Measurements from ENCODE around the gene CST5. TPM values are rescaled to one million over a fixed set of nuclear protein-coding genes. Genes with fewer than 3 reads are reported as not detected.

CST5 gene
- total and polyA plus RNA-seq, 2 donors (not counting 3 experiments of a cell fraction or from before 2014, with no cell fraction given): not detected

GRCh38 chr20:23923891-23924435 lies 44.4 kb upstream of the CST5 start:
- Histone ChIP-seq H3K4me3 (replicated peaks in 1 of 3; ENCODE audit: insufficient read depth in 1 of 3, low read depth in 1 of 3, low read length in 3 of 3) (no peak overlapping the region), H2AFZ (ENCODE audit: low read depth, low read length) (no peak overlapping the region), H3K36me3 (ENCODE audit: control insufficient read depth in 2 of 2, extremely low read depth in 1 of 2, insufficient read depth in 2 of 2, low read length in 2 of 2) (no peaks in the 10 kb centered on the region), H3K4me1 (ENCODE audit: control insufficient read depth, extremely low read depth, insufficient read depth, low read length) (no peaks in the 10 kb centered on the region), H3K27me3 (ENCODE audit: control insufficient read depth in 2 of 2, insufficient read depth in 2 of 2, low read length in 2 of 2) (no peaks in the 10 kb centered on the region), H3K9me3 (replicated peaks; ENCODE audit: control insufficient read depth, insufficient read depth, low read length) (no peaks in the 10 kb centered on the region), H3K79me2 (ENCODE audit: control insufficient read depth, insufficient read depth, low read length) (no peaks in the 10 kb centered on the region), H3K27ac (ENCODE audit: insufficient read depth, low read depth, low read length) (no peak overlapping the region), H3K9me1 (replicated peaks; ENCODE audit: control insufficient read depth, extremely low read depth, insufficient read depth, low read length) (no peaks in the 10 kb centered on the region), H4K20me1 (replicated peaks; ENCODE audit: control insufficient read depth, extremely low read depth, insufficient read depth, low read length) (no peaks in the 10 kb centered on the region), H3K9ac (replicated peaks; ENCODE audit: extremely low read depth, insufficient read depth, low read length) (no peak overlapping the region), H3K4me2 (ENCODE audit: insufficient read depth, low read length) (no peak overlapping the region)
- CTCF ChIA-PET: no interaction called here
- intact Hi-C loops (cut with micrococcal nuclease) (no loop called here), dilution Hi-C loops (cut with MboI; ENCODE audit: extremely low pct_ligation_motif_present, low sequenced_read_pairs) (no loop called here)
- no peak for DNase-seq (ENCODE audit: low read depth, low spot score)
- POLR2A ChIA-PET: no interaction called here
- TF ChIP-seq JUN (IDR thresholded peaks at IDR 0.05; ENCODE audit: borderline replicate concordance, insufficient read depth, insufficient read length, low read depth) (no peak), CTCF (IDR thresholded peaks at IDR 0.05; ENCODE audit: extremely low read depth in 1 of 2, insufficient read depth in 1 of 2, low read depth in 1 of 2, low read length in 2 of 2) (no peak), MAX (IDR thresholded peaks at IDR 0.05; ENCODE audit: insufficient read depth, insufficient read length) (no peak), MYC (IDR thresholded peaks at IDR 0.05; ENCODE audit: low read depth, low read length) (no peak), POLR2A (IDR thresholded peaks at IDR 0.05; ENCODE audit: low read depth, low read length) (no peak), FOS (IDR thresholded peaks at IDR 0.05; ENCODE audit: borderline replicate concordance, insufficient read depth, low read length) (no peak), POLR2AphosphoS5 (IDR thresholded peaks at IDR 0.05; ENCODE audit: insufficient read depth, low read depth, low read length) (no peak), EZH2 (IDR thresholded peaks at IDR 0.05; ENCODE audit: borderline replicate concordance, low read depth, low read length, severe bottlenecking) (no peak)
- no peak for FAIRE-seq
- no TSS peak for BruUV-seq (replicated peaks)

Measured in endothelial cell of umbilical vein (primary cell).